Gastrocnemius medialis (tissue), 4 donors: ENCODE results near the gene ADGRV1. TPM values are rescaled to one million over a fixed set of nuclear protein-coding genes. Genes with fewer than 3 reads are reported as not detected.

ENCODE experiments used
- ATAC-seq, 2 donors: fragments of 150-250 bp; one replicate each; pipeline ENCODE4 v1.9.1; 2016
- DNase-seq, 2 donors: peaks; one replicate each; pipeline ENCODE4 v3.0.0-alpha.2; 2019
- H3K27ac ChIP-seq, 4 donors: fragments of 200-600 bp; sonication (generic); 1 replicate in 1 of 4; 2 replicates in 3 of 4; pipeline ENCODE4 v1.5.1; 2016 to 2018; ENCODE audit warnings: mild to moderate bottlenecking in 2 of 4, moderate library complexity in 1 of 4
- H3K27me3 ChIP-seq, 3 donors: fragments of 200-600 bp; sonication (generic) in 2 of 3; 1 replicate in 1 of 3; 2 replicates in 2 of 3; pipeline versions ENCODE4 v1.5.1 to v1.6.0; 2016 to 2019; ENCODE audit warnings: mild to moderate bottlenecking in 1 of 3, moderate library complexity in 1 of 3
- H3K36me3 ChIP-seq, 2 donors: fragments of 200-600 bp; sonication (generic) in 1 of 2; one replicate each; pipeline ENCODE4 v1.5.1; 2017 to 2018
- H3K4me1 ChIP-seq, 2 donors: fragments of 200-600 bp; sonication (generic) in 1 of 2; one replicate each; pipeline ENCODE4 v1.5.1; 2016 to 2017; ENCODE audit warnings: mild to moderate bottlenecking in 2 of 2
- H3K4me3 ChIP-seq, 4 donors: fragments of 200-600 bp; sonication (generic) in 3 of 4; 1 replicate in 1 of 4; 2 replicates in 3 of 4; pipeline ENCODE4 v1.5.1; 2016 to 2019; ENCODE audit warnings: mild to moderate bottlenecking in 2 of 4
- H3K9me3 ChIP-seq, 3 donors: fragments of 200-600 bp; sonication (generic) in 2 of 3; 1 replicate in 1 of 3; 2 replicates in 2 of 3; pipeline ENCODE4 v1.5.1; 2016 to 2019
- CTCF ChIP-seq, 5 experiments: fragments of 450-650 bp in 3 of 5; fragments of 200-600 bp in 2 of 5; sonication (generic) in 2 of 5; IDR thresholded peaks in 4 of 5; conservative IDR thresholded peaks in 1 of 5; 1 replicate in 4 of 5; 2 replicates in 1 of 5; pipeline ENCODE4 v1.5.1; 2016 to 2019; ENCODE audit warnings: antibody characterized with exemption in 5 of 5, mild to moderate bottlenecking in 3 of 5, moderate library complexity in 3 of 5
- POLR2A ChIP-seq, 2 donors: fragments of 450-650 bp; IDR thresholded peaks; one replicate each; pipeline ENCODE4 v1.6.1; 2017; ENCODE audit warnings: antibody characterized with exemption in 2 of 2, mild to moderate bottlenecking in 2 of 2, moderate library complexity in 2 of 2
- in situ Hi-C, 4 donors: fragments of 200-750 bp; cut with MboI; loops; one replicate each; pipeline versions ENCODE4 v1.15.0 to v1.8.0; 2017; ENCODE audit warnings: low sequenced_read_pairs in 4 of 4
- intact Hi-C: fragments of 100-400 bp; cut with DNase I; formaldehyde crosslinking; loops from one replicate; pipeline ENCODE4 v1.15.1; 2023; ENCODE audit warnings: low total_unique reads
- total RNA-seq, 4 donors: library from RNA; depleted of rRNA; stranded (reverse); fragments of >200 nt; gene quantifications; one replicate each; pipeline versions ENCODE4 v1.1.0 to v1.2.3, GENCODE V29; 2016

Gene ADGRV1
- total RNA-seq, 4 donors from 2014 or later: 0.22 to 0.41 TPM; not detected in 2

- TF ChIP-seq CTCF (IDR thresholded peaks at IDR 0.05 in 4 of 5, conservative IDR thresholded peaks at IDR 0.05 in 1 of 5) (no peak), POLR2A (IDR thresholded peaks at IDR 0.05) (no peak)
- ATAC-seq (no peak), DNase-seq (no peak)
- no peaks in the 10 kb centered on the region for H3K4me1 ChIP-seq
- H3K9me3 ChIP-seq: no peaks in the 10 kb centered on the region
- H3K27ac ChIP-seq: no peak overlapping the region
- intact Hi-C loops (no loop called here), in situ Hi-C loops (loop anchor here in 3 of 4 donors (10.0 to 25.0 kb wide), 2 partner anchors 154 to 156 kb away; no protein-coding TSS in a partner anchor)
- no peak overlapping the region for H3K4me3 ChIP-seq
- no peaks in the 10 kb centered on the region for H3K27me3 ChIP-seq
- H3K36me3 ChIP-seq: no peaks in the 10 kb centered on the region
Measured at GRCh38 chr5:91090995-91091394, 532.4 kb downstream of the ADGRV1 start.

- intact Hi-C loops: no loop called here
- DNase-seq (no peak), ATAC-seq (no peak)
- Histone ChIP-seq H3K4me1 (no peaks in the 10 kb centered on the region), H3K4me3 (no peak overlapping the region), H3K27me3 (no peaks in the 10 kb centered on the region), H3K36me3 (no peaks in the 10 kb centered on the region), H3K9me3 (no peaks in the 10 kb centered on the region), H3K27ac (no peak overlapping the region)
- TF ChIP-seq CTCF (IDR thresholded peaks at IDR 0.05 in 4 of 5, conservative IDR thresholded peaks at IDR 0.05 in 1 of 5) (no peak), POLR2A (IDR thresholded peaks at IDR 0.05) (no peak)
- in situ Hi-C loops: loop anchor here in 3 of 4 donors (10.0 to 25.0 kb wide), 2 partner anchors 154 to 157 kb away; no protein-coding TSS in a partner anchor
Measured at GRCh38 chr5:91091471-91092234, 533.1 kb downstream of the ADGRV1 start.

GRCh38 chr5:91092859-91093783 lies 534.5 kb downstream of the ADGRV1 start:
- intact Hi-C loops (no loop called here), in situ Hi-C loops (loop anchor here in 3 of 4 donors (10.0 to 25.0 kb wide), 2 partner anchors 156 to 158 kb away; no protein-coding TSS in a partner anchor)
- Histone ChIP-seq H3K9me3 (no peaks in the 10 kb centered on the region), H3K4me1 (peaks cover 0 to 2% of the 10 kb centered on the region in 2 donors), H3K4me3 (no peak overlapping the region), H3K36me3 (no peaks in the 10 kb centered on the region), H3K27me3 (no peaks in the 10 kb centered on the region), H3K27ac (no peak overlapping the region)
- no peak for TF ChIP-seq POLR2A (IDR thresholded peaks at IDR 0.05)
- TF ChIP-seq CTCF (IDR thresholded peaks at IDR 0.05 in 4 of 5, conservative IDR thresholded peaks at IDR 0.05 in 1 of 5): no peak
- ATAC-seq (no peak), DNase-seq (no peak)

DNA sequence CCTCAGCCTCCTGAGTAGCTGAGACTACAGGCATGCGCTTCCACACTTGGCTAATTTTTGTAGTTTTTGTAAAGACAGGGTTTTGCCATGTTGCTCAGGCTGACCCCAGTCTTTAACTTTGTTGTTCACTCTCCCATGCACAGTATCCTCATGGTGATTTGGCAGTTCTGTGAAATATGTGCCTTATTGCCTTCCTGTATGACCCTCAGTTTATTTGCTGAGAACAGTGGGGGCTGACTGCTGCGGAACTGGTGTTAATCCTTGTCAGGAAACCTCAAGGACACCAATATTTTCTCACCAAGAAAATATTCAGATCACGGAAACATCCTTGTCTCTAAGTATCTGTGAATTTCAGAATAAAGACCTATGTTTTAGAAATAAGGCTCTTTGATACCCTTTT lies 536.7 kb downstream of the ADGRV1 start:
- no peaks in the 10 kb centered on the region for H3K27me3 ChIP-seq
- no peak for ATAC-seq
- in situ Hi-C loops: loop anchor here in 3 of 4 donors (10.0 to 25.0 kb wide), 2 partner anchors 158 to 161 kb away; no protein-coding TSS in a partner anchor
- no peak for DNase-seq
- TF ChIP-seq CTCF (IDR thresholded peaks at IDR 0.05 in 4 of 5, conservative IDR thresholded peaks at IDR 0.05 in 1 of 5) (no peak), POLR2A (IDR thresholded peaks at IDR 0.05) (no peak)
- intact Hi-C loops: no loop called here
- H3K4me1 ChIP-seq: peaks cover 0 to 9% of the 10 kb centered on the region in 2 donors
- no peaks in the 10 kb centered on the region for H3K9me3 ChIP-seq
- no peak overlapping the region for H3K27ac ChIP-seq
- H3K36me3 ChIP-seq: no peaks in the 10 kb centered on the region
- no peak overlapping the region for H3K4me3 ChIP-seq
